MCF 10A (cell line): ENCODE results near the gene FBN1. TPM values are rescaled to one million over a fixed set of nuclear protein-coding genes. Genes with fewer than 3 reads are reported as not detected.

Source experiments
- BruUV-seq: library from RNA; stranded (reverse); fragments of 400-500 nt; replicated peaks from 2 replicates; lab custom pipeline; 2021; lab: Mats Ljungman, UMichigan
- CTCF ChIA-PET: fragments of 300-600 bp; sonication (Branson Sonifier 250); formaldehyde crosslinking; extraction: SDS; loops from one replicate; lab custom pipeline; 2021; ENCODE audit warnings: antibody characterized with exemption, inconsistent platforms; lab: Yijun Ruan, JAX
- POLR2A ChIA-PET: fragments of 300-600, 350-650 bp; sonication (Branson Sonifier 250); formaldehyde crosslinking; extraction: SDS; loops from one replicate; lab custom pipeline; 2020; ENCODE audit warnings: antibody characterized with exemption, inconsistent platforms; lab: Yijun Ruan, JAX
- DNase-seq: peaks from one replicate; pipeline ENCODE4 v3.0.0-alpha.2; 2018; ENCODE audit not compliant: unreplicated experiment
- H3K27ac Mint-ChIP-seq: one replicate; pipeline ENCODE4 v1.8.0; 2022; ENCODE audit warnings: mild to moderate bottlenecking, low read depth, mixed read lengths; ENCODE audit not compliant: unreplicated experiment
- H3K27me3 Mint-ChIP-seq: one replicate; pipeline ENCODE4 v1.8.0; 2022; ENCODE audit warnings: mixed read lengths; ENCODE audit not compliant: insufficient read depth, unreplicated experiment
- H3K36me3 Mint-ChIP-seq: one replicate; pipeline ENCODE4 v1.8.0; 2022; ENCODE audit warnings: mild to moderate bottlenecking, moderate library complexity, mixed read lengths; ENCODE audit not compliant: insufficient read depth, unreplicated experiment
- H3K4me1 Mint-ChIP-seq: one replicate; pipeline ENCODE4 v1.8.0; 2022; ENCODE audit warnings: mixed read lengths; ENCODE audit not compliant: insufficient read depth, unreplicated experiment
- H3K4me3 Mint-ChIP-seq: one replicate; pipeline ENCODE4 v1.8.0; 2022; ENCODE audit warnings: mild to moderate bottlenecking, moderate library complexity, mixed read lengths; ENCODE audit not compliant: unreplicated experiment
- H3K9me3 Mint-ChIP-seq: one replicate; pipeline ENCODE4 v1.8.0; 2022; ENCODE audit warnings: mixed read lengths; ENCODE audit not compliant: unreplicated experiment
- CTCF ChIP-seq: fragments of 200-600 bp; IDR thresholded peaks from one replicate; pipeline ENCODE4 v1.8.0; 2022; ENCODE audit warnings: antibody characterized with exemption, mild to moderate bottlenecking; ENCODE audit not compliant: unreplicated experiment
- intact Hi-C: fragments of 100-400 bp; cut with micrococcal nuclease; formaldehyde crosslinking; loops from 2 replicates; pipeline ENCODE4 v1.14.1; 2022
- total RNA-seq: library from RNA; stranded (reverse); gene quantifications from 2 replicates; pipeline ENCODE4 v1.2.3, GENCODE V29; 2022

Gene FBN1
- total RNA-seq, 1 experiment from 2014 or later = 14.3 TPM

GRCh38 chr15:48396020-48396419 is 249.5 kb downstream of the FBN1 start:
- no TSS peak for BruUV-seq
- H3K36me3 Mint-ChIP-seq = no peaks in the 10 kb centered on the region
- intact Hi-C loops = no loop called here
- DNase-seq = no peak
- ChIA-PET POLR2A (interaction anchor here (0.6 kb wide), 1 partner anchor 32 kb away, joined by 3 read pairs; no protein-coding TSS in a partner anchor), CTCF (interaction anchor here (1.1 to 1.6 kb wide), 2 partner anchors 17 to 38 kb away, joined by 4 to 6 read pairs; no protein-coding TSS in a partner anchor)
- no peak for TF ChIP-seq CTCF
- H3K27ac Mint-ChIP-seq = no peak overlapping the region
- no peaks in the 10 kb centered on the region for H3K27me3 Mint-ChIP-seq
- no peaks in the 10 kb centered on the region for H3K9me3 Mint-ChIP-seq
- H3K4me1 Mint-ChIP-seq = peaks cover 41% of the 10 kb centered on the region
- H3K4me3 Mint-ChIP-seq = no peak overlapping the region

- ChIA-PET POLR2A (interaction anchor here (0.6 to 0.8 kb wide), 2 partner anchors 14 to 33 kb away, joined by 3 read pairs; no protein-coding TSS in a partner anchor), CTCF (interaction anchor here (0.6 to 1.6 kb wide), 3 partner anchors 15 to 38 kb away, joined by 3 to 6 read pairs (median 4); no protein-coding TSS in a partner anchor)
- H3K9me3 Mint-ChIP-seq = no peaks in the 10 kb centered on the region
- TF ChIP-seq CTCF = no peak
- H3K4me3 Mint-ChIP-seq = no peak overlapping the region
- intact Hi-C loops = no loop called here
- H3K36me3 Mint-ChIP-seq = no peaks in the 10 kb centered on the region
- no peak overlapping the region for H3K27ac Mint-ChIP-seq
- H3K4me1 Mint-ChIP-seq = peaks cover 41% of the 10 kb centered on the region
- no TSS peak for BruUV-seq
- no peak for DNase-seq
- H3K27me3 Mint-ChIP-seq = no peaks in the 10 kb centered on the region
Measured at GRCh38 chr15:48395521-48396011, 249.9 kb downstream of the FBN1 start.

DNA sequence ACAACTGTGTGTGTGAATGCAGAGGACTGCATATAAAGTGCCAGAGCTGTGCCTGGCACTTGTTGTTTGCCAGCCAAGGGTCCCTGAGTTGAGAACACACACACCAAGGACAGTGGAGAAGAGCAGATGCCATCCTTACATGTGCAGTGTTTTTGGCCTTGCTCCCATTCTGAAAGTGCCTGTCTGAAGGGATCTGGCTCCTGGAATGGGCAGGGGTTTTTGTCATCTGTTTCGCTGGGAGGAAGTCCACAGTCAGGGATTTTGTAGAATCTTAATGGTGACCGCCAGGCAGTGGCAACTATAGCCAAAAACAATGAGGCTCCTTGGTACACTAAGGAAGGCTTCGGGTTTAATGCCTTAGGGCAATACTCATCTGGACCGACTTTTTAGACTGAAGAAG is 250.5 kb downstream of the FBN1 start:
- Mint-ChIP-seq H3K4me1 (peaks cover 37% of the 10 kb centered on the region), H3K9me3 (no peaks in the 10 kb centered on the region), H3K27ac (no peak overlapping the region), H3K36me3 (no peaks in the 10 kb centered on the region), H3K4me3 (no peak overlapping the region), H3K27me3 (no peaks in the 10 kb centered on the region)
- DNase-seq = no peak
- intact Hi-C loops = no loop called here
- BruUV-seq = no TSS peak
- POLR2A ChIA-PET = interaction anchor here (0.8 to 0.9 kb wide), 2 partner anchors 10 to 14 kb away, joined by 3 read pairs; no protein-coding TSS in a partner anchor
- no peak for TF ChIP-seq CTCF
- CTCF ChIA-PET = interaction anchor here (0.6 to 1.6 kb wide), 4 partner anchors 16 to 427 kb away, joined by 3 to 6 read pairs (median 3); no protein-coding TSS in a partner anchor

DNA sequence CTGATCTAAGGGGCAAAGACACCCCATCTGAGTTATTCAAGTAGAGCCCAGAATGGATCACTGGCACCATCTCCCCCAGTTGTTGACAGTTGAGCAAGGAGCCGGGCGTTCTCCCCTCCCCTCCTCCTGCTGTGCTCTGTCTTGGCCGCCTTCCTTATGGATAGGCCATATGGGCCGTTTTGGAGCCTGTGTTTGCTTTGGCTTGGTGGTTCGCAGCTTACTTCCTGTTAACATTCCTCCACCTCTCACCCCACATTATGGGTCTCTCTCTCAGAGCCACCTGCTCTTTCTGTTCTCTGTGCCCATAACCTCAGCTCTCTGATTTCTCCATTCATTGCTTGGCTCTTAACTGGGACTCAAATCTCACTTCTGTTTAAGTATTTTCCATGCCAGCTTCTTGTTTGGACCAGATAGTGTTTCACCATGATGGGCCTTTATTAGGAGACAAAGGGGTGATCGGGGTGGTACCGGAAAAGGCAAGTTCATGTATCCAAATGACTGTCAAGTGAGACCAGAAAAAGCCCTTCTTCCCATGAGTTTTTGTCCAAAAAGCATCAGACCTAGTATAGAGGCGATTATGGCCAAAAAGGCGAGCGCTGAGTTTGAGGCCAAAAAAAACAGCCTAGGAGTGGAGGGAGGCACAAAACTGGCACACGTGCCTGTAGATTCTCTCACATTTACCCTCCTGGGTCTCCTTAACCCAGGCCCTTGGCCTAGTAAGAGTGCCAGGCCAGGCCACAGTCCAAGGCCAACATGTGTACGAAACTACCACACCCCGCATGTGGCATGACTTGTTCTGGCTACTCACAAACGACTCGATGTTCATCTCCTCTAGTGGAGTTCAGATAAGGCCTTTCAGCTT is 251.6 kb downstream of the FBN1 start:
- Mint-ChIP-seq H3K27me3 (no peaks in the 10 kb centered on the region), H3K4me3 (no peak overlapping the region), H3K27ac (no peak overlapping the region), H3K9me3 (no peaks in the 10 kb centered on the region), H3K4me1 (peaks cover 32% of the 10 kb centered on the region), H3K36me3 (no peaks in the 10 kb centered on the region)
- ChIA-PET CTCF (interaction anchor here (0.6 to 0.7 kb wide), 4 partner anchors 58 to 912 kb away, joined by 3 read pairs; no protein-coding TSS in a partner anchor), POLR2A (interaction anchor here (0.9 kb wide), 1 partner anchor 9 kb away, joined by 3 read pairs; no protein-coding TSS in a partner anchor)
- no peak for DNase-seq
- TF ChIP-seq CTCF = no peak
- BruUV-seq = no TSS peak
- intact Hi-C loops = no loop called here
